NAMALWA (cell line): ENCODE data around the gene TMEM141.
A peak's percentile ranks its signal among the peaks of the same experiment; 100 is the strongest.
"Not testable (repeated sequence)": the region's sequence is repeated elsewhere in the genome, so short reads cannot be mapped to it uniquely, and the experiment has no call there.

Experiments
- DNase-seq: peaks from one replicate; pipeline ENCODE4 v3.0.0-alpha.2; 2015; ENCODE audit warnings: low spot score

Gene TMEM141

GRCh38 chr9:136833381-136834048 is 42.4 kb downstream of the TMEM141 start:
- not testable (repeated sequence) for DNase-seq

GRCh38 chr9:136835162-136835931 is 44.2 kb downstream of the TMEM141 start:
- no peak for DNase-seq

- DNase-seq = no peak
Observed at GRCh38 chr9:136835932-136836904, 45.1 kb downstream of the TMEM141 start.

- DNase-seq = no peak
Observed at GRCh38 chr9:136837146-136837855, 46.2 kb downstream of the TMEM141 start.

- not testable (repeated sequence) for DNase-seq
Observed at GRCh38 chr9:136837856-136838277, 46.7 kb downstream of the TMEM141 start.

GRCh38 chr9:136838314-136839228 is 47.4 kb downstream of the TMEM141 start:
- DNase-seq = no peak

- no peak for DNase-seq
Observed at GRCh38 chr9:136839229-136840139, 48.3 kb downstream of the TMEM141 start.

- no peak for DNase-seq
Observed at GRCh38 chr9:136840140-136840876, 49.2 kb downstream of the TMEM141 start.

- peak; percentile 64 for DNase-seq
Observed at GRCh38 chr9:136840877-136841645, 49.9 kb downstream of the TMEM141 start.

- not testable (repeated sequence) for DNase-seq
Observed at GRCh38 chr9:136841646-136842379, 50.7 kb downstream of the TMEM141 start.

- DNase-seq = peak; percentile 90
Observed at GRCh38 chr9:136842380-136842948, 51.3 kb downstream of the TMEM141 start, which contains the start of gene AJM1. Gene AJM1 (plus strand): TSS chr9:136842478. CDS start chr9:136844415, 1,937 bp downstream.
